Middle frontal gyrus (tissue), 1 donor: Measurements from ENCODE around the gene PAX2.

Experiments used
- DNase-seq: peaks from one replicate; pipeline ENCODE4 v3.0.0-alpha.2; 2015; ENCODE audit warnings: low spot score; ENCODE audit errors: extremely low spot score

The PAX2 gene

GRCh38 chr10:100788002-100788903 is 42.9 kb downstream of the PAX2 start:
- no peak for DNase-seq

- DNase-seq, result no peak
Measured at GRCh38 chr10:100790761-100791208, 45.4 kb downstream of the PAX2 start.

DNA sequence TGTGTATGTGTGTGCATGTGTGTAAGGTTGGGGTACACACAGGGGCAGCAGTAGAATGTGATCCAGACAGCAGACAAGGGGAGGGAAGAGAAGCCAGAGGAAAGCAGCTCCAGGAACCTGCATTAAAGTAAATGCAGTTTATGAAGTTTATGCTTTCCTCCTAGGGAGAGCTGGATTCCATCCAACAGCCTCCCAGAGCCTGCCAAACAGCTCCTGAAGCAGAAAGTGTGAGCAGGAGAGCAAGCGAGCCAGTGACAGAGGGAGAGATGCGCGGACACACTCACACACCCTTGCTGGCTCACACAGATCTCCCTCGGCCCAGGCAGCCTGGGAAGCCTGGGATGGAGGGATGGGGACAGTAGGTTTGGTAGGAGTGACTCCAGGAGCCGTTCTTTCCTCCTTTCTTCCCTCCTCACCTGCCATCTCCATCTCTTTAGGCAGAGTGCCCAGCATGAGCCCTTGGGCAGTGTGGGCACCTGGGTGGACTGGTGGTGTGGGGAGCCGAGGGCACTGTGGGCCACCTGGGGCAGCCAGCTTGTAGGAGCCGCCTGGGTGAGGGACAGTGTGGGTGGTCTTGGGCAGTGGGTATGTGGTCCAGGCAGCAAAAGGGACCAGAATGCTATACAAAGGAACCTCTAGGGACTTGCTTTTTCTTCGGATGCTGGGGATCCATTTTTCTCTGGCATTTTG is 46.1 kb downstream of the PAX2 start:
- no peak for DNase-seq

GRCh38 chr10:100792574-100792973 is 47.2 kb downstream of the PAX2 start:
- DNase-seq, result no peak

- no peak for DNase-seq
Measured at GRCh38 chr10:100793055-100793454, 47.7 kb downstream of the PAX2 start.

- no peak for DNase-seq
Measured at GRCh38 chr10:100799881-100800280, 54.5 kb downstream of the PAX2 start.

DNA sequence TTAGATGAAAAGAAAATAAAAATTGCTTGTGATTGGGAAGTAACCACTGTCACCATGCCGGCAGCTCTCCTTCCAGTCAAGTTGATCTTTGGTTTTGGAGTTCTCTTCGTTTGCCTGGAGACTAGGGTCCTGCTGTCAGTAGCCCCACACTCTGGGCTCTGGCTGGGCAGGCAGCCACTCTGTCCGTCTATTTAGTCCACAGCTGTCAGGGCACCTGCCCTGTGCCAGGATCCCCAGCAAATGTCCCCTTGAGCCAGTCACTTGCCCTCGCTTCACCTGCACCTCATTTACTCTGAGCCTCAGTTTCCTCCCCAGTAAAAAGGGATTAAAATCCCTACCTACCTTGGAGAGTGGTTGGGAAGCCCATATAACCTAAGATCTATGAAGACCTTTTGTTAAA is 55.5 kb downstream of the PAX2 start:
- no peak for DNase-seq

DNA sequence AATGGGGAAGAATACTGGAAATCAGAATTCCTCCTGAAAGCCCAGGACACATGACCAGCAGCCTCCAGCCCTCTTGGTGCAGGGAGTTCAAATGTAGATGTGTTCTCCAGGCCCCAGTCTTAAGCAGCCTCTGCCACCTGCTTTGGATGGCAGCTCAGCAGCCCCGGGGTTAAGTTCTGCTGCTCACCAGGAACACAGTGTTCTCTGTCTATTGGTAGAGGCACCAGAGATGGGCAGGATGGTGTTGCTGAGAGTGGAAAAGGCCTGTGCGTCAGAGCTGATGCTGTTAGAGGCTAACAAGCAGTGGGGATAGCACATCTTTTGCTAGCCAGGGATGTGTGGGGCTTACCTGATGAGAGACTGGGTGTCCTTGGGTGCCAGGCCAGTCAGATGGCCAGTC is 56.8 kb downstream of the PAX2 start:
- DNase-seq, result no peak

- no peak for DNase-seq
Measured at GRCh38 chr10:100802607-100803006, 57.2 kb downstream of the PAX2 start.

- DNase-seq, result no peak
Measured at GRCh38 chr10:100803492-100803891, 58.1 kb downstream of the PAX2 start.

DNA sequence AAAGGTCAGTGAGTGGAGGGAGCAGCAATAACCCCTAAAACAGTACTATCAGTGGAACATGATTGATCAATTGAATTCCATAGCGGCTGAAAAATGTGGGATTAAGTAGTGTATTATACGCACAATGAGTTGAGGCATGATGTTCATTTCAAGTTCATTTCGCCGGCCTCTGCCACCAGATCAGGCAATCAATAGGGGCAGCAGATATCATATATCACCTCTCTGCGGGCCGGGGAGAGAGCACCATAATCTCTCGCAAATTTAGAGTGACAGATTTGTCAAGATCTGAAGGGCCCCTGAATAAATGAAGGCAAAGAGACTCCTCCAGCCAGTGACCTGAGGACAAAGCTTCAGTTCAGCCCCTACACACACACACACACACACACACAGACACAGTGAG is 58.5 kb downstream of the PAX2 start:
- no peak for DNase-seq

DNA sequence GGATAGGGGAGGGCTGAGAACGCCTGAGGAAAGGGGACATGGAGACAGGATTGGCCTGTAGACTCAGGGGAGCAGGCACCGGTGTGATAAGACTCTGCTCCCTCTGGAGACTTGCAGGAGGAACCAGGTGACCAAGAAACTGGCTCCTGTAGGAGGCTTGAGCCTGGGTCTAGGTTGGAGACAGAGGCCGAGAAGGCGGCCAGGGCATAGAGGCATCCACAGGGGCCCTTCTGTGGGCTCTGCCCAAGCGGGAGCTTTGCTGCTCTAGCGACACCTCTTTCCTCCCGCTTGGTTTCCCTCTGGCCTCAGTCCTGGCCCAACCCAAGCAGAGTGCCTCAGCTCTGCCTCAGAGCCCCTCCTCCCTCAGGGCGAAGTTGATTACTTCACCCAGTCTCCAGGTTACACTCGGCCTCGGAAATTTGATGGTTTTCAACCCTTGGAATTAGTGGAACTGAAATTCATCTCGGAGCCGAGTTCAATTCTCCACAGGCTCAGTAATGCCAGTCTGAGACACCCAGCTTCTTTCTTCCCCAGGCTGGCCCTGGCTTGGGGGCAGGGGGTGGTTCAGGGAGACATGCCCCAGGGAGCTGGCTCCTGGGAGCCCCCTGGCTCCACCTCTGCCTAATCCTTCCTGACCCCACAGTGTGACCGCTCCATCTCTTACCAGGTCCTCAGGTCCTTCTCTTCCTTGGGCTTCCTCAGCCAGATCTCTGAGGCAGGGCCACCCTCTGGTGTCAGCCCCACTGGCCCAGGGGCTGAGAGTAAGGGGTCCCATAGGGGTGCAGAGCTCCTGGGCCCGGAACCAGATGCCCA is 60.4 kb downstream of the PAX2 start:
- no peak for DNase-seq

DNA sequence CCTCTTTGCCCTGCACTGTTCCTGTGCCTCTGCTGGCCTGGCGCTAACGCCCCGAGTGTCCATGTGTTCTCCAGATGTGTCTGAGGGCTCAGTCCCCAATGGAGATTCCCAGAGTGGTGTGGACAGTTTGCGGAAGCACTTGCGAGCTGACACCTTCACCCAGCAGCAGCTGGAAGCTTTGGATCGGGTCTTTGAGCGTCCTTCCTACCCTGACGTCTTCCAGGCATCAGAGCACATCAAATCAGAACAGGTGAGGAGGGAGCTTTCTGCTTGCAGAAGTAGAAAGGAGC is 60.9 kb downstream of the PAX2 start:
- DNase-seq, result no peak

- no peak for DNase-seq
Measured at GRCh38 chr10:100807241-100807951, 62.0 kb downstream of the PAX2 start.

GRCh38 chr10:100808876-100809275 is 63.5 kb downstream of the PAX2 start:
- no peak for DNase-seq

DNA sequence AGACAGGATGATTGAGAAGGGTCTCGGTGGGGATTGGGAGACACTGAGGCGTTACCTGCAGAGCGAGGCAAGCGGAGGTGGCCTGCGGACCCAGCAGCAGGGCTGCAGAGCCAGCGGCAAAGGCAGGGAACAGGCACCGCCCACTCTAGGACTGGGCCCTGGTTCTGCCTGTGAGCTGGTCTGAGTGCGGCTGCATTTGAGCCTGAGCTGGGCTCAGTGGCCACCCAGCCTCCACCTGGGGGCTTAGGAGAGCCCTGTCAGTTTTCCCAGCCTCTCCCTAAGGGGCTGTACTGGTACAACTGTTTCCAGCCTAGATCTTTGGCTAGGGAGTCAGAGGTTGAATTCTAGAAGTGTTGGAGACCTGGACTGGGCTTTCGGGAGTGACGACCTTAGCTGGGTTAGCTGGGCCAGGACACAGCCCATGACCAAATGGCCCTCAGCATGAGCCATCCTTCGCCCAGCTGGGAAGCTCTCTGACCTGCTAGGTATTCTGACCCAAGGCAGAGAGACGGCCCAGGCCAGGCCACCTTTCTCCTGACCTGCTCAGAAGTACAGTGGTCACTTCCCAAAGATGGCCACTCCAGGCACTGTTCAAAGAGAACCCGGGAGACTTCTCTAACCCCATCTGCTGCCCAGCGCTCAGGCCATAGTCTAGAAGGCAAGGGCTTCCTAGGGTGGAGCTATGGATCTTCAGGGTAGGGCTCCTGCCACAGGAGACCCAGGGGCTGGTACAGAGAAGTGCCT is 64.9 kb downstream of the PAX2 start:
- DNase-seq, result no peak

DNA sequence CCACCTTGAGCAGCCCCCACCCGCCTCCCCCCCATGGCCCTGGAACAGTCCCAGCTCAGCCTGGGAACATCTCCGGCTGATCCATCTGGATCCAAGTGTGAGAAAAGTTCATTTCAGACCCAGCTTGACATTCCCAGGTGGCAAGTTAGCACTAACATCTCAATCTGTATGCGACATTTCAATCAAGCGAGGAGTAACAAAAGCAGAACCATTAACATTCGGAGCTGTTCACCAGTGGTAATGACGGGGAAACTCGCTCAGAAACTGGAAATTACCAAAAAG is 65.4 kb downstream of the PAX2 start:
- DNase-seq, result no peak

DNA sequence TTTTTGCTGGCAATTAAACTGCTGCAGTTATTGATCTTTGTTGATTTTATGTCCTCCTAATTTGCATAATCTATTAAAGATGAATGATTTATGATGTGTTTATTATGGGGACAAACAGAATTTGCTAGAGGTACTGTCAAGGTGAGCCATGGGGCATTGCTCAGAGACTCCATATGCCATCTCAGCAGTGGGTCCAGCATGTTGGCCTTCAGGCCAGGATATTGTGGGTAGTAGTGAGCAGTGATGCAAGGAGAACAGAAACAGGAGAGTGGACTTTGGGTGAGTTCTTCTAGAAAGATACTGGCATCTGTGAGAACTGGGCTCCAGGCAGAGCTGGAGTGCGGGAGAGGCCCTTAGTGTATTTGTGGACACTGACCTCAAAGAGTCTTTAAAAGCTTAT is 65.9 kb downstream of the PAX2 start:
- DNase-seq, result no peak

GRCh38 chr10:100811752-100812750 is 66.7 kb downstream of the PAX2 start:
- no peak for DNase-seq

DNA sequence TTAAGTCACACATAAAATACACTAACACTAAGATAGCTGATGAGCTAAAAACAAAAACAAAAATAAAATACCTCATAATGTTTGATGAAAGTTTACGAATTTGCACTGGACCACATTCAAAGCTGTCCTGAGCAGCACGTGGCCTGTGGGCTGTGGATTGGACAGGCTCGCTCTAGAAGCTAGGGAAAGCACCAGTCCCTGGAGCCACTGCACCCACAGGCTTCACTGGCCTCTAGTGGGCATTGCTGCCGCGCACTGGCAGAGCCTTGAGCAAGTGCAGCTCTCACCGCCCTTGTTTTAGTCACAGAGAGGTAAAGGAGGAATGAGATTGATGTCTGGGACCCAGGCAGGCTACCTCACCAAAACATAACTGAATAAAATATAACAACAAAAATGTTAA is 67.6 kb downstream of the PAX2 start:
- no peak for DNase-seq
